Measurements from ENCODE around the gene RXRA.

GRCh38 chr9:134317400-134317789 is 8.9 kb upstream of the RXRA start:
- no peak for TF ChIP-seq EZH2 (IDR thresholded peaks at IDR 0.05; ENCODE audit: borderline replicate concordance, insufficient read depth, low read length, poor library complexity, severe bottlenecking)
- no peak for TF ChIP-seq CTCF (IDR thresholded peaks at IDR 0.05; ENCODE audit: poor library complexity, severe bottlenecking)
- no peak for TF ChIP-seq MXI1 (conservative IDR thresholded peaks at IDR 0.05; ENCODE audit: poor library complexity, severe bottlenecking)
- TF ChIP-seq POLR2AphosphoS5 (IDR thresholded peaks at IDR 0.05), result no peak
- TF ChIP-seq TAF1 (IDR thresholded peaks at IDR 0.05; ENCODE audit: low read depth), result no peak
- no peak for TF ChIP-seq SMC3 (conservative IDR thresholded peaks at IDR 0.05; ENCODE audit: poor library complexity)
